MM.1S (cell line): ENCODE measurements around the gene ADAMTS12.

Experiments used
- EZH2 ChIP-seq: fragments of 300-600 bp; sonication (generic); optimal IDR thresholded peaks from 2 replicates; pipeline ENCODE3; 2017; ENCODE audit warnings: low read depth, mild to moderate bottlenecking, antibody characterized with exemption, low read length, mixed read lengths
- EZH2phosphoT487 ChIP-seq: fragments of 300-600 bp; sonication (generic); IDR thresholded peaks from 2 replicates; pipeline ENCODE4 v1.6.1; 2018; ENCODE audit warnings: antibody characterized with exemption, low read length
- TF ChIP-seq, protein P1 (sequence below): fragments of 300-600 bp; sonication (generic); IDR thresholded peaks from 2 replicates; pipeline ENCODE4 v1.5.1; 2016; ENCODE audit warnings: antibody characterized with exemption, low read length, mixed read lengths

DNA sequence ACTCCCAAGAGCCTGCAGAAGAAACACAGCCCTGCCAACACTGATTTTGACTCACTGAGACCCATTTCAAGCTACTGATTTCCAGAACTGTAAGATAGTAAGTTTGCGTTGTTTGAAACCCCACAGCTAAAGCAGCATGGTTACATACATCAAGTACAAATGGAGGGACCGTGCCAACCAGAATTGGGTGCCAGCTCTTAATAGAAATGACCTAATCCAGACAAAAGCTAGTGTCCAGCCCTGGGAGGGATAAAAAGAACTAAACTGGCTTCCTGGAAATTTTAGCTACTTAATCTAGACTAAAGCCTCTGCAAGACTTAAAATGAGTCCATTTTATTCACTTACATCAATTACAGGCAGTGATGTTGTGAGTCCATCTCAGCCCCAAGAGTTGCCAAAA lies 122.6 kb downstream of the ADAMTS12 start:
- TF ChIP-seq, protein P1, sequence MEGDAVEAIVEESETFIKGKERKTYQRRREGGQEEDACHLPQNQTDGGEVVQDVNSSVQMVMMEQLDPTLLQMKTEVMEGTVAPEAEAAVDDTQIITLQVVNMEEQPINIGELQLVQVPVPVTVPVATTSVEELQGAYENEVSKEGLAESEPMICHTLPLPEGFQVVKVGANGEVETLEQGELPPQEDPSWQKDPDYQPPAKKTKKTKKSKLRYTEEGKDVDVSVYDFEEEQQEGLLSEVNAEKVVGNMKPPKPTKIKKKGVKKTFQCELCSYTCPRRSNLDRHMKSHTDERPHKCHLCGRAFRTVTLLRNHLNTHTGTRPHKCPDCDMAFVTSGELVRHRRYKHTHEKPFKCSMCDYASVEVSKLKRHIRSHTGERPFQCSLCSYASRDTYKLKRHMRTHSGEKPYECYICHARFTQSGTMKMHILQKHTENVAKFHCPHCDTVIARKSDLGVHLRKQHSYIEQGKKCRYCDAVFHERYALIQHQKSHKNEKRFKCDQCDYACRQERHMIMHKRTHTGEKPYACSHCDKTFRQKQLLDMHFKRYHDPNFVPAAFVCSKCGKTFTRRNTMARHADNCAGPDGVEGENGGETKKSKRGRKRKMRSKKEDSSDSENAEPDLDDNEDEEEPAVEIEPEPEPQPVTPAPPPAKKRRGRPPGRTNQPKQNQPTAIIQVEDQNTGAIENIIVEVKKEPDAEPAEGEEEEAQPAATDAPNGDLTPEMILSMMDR, result no peak
- TF ChIP-seq EZH2 (no peak), EZH2phosphoT487 (no peak)
